Retina (tissue), 1 donor: ENCODE measurements around the gene RSAD2.

Experiments
- DNase-seq: peaks from one replicate; pipeline ENCODE4 v3.0.0-alpha.2; 2016

The RSAD2 gene

DNA sequence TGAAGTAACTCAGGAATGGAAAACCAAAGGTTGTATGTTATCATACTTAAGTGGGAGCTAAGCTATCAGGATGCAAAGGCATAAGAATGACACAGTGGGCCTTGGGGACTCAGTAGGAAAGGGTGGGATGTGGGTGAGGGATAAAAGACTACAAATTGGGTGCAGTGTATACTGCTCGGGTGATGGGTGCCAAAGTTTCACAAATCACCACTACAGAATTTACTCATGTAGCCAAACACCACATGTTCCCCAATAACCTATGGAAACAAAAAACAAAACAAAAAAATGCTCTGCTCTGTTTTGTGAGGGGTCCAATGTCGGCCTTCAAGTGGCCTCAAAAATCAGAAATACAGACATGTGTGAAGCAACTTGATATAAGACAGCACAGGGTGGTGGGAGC lies 30.7 kb downstream of the RSAD2 start:
- DNase-seq: no peak

DNA sequence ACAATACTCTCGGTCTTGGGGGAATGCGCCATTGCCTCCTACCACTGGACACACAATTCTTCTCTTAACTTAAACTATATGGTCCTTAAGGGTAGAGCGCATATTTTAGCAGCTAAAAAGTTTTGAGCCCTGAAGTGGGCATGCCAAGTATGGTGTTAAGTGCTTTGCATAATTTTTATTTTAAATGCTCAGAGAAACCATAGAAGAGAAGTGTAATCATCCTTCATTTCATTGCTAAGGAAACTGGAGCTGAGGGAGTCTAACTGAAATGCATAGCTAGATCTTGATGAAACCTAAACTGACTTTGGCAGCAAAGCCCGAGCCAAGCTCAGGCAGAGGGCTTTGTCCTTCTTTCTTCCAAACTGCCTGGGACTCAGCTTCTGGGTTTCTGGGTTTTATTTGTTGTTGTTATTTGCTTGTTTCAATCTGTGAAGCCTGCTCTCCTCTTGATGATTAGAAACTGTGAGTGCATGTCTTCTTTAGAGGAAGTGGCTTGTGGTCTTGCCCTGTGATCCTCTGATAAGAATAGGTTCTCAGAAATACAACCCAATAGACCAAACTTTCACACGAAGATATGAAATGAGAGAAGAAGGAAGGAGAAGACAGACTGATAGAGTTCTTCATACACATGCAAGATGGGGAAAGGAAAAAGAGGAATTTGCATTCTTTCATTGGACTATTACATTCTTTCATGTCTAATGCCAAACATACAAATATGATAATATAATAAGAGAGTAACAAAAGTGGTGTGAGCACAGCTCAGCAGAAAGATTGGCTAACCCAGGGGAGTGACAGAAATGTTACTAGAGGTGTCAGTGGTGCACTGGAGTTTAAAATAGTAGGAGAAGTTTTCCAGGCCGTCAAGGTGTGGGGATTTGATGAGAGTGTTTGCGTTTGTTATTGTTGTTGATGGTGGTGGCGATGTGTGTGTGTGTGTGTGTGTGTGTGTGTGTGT lies 32.1 kb downstream of the RSAD2 start:
- DNase-seq: no peak

DNA sequence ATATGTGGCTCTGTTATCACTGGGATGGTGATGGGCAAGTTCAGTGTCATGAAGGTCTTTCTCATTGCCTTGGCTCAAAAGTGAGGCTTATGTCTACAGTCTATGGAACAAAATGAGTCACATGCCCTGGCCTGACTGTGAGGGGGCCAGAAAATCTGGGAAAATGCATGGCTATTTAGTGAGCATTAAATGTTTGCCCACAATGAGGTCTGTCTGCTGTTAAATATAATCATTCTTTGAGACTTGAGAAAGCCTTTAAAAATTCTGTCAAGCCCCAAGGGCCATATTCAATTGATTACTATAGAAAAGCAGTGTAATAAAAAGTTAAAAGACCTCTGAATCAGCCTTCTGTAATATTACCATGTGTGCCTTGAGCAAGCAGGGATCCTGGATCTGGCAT lies 34.1 kb downstream of the RSAD2 start:
- DNase-seq: no peak

DNA sequence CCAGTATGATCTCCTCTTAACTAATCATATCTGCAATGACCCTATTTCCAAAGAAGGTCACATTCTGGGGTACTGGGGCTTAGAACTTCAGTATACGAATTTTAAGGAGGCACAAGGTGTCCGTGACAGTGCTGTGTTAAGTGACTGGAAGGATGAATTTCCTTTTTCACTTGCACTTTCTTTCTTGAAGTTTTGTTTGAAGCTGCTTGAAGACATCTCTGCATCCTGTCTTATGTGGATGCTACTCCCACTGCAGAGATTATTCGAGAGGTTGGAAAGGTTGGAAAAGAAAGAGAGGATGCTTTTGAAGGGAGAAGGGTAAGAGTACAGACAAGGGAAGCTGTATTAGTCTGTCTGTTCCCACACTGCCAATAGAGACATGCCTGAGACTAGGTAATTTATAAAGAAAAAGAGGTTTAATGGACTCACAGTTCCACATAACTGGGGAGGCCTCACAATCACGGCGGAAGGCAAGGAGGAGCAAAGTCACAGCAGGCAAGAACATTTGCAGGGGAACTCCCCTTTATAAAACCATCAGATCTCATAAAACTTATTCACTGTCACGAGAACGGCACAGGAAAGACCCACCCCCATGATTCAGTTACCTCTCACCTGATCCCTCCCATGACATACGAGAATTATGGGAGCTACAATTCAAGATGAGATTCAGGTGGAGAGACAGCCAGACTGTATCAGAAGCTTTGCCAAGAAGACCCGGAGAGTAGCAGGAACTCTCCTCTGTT lies 36.0 kb downstream of the RSAD2 start:
- DNase-seq: no peak

DNA sequence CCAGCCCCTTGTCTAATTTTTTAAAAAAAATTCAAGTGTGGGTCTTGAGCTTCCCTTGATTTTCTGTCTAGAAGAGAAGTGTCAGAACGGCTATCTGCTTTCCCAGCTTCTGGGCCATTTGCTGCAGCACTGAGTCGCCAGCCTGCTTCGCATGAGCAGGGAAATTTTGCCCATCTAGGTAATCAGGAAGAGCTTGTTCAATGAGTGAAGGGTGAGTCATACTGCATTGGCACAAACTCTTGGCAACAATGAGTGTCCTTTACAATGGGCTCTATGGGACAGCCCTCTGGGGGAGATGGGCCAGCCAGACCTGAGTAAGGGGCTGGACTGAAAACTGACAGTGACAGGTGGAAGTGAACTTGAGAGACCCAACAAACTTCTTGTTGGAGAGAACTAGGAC lies 37.3 kb downstream of the RSAD2 start:
- DNase-seq: no peak

DNA sequence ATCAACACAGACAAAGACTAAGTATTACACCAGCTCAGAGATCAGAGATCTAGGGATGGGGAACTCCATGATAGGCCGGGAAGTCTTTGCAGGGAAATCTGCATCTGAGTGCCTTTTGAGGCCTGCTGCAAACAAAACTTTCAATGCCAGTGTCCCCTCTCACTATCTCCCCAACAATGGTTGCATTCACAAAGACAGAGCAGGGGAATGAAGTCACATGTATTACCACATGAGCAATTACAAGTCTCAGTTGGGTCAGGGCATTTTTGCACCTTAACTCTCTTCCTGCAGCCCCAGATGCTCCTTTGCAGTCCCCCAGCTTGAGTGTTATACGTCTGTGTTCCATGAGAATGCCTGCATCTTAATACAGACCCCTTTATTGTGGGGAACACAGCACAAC lies 37.8 kb downstream of the RSAD2 start:
- DNase-seq: no peak

DNA sequence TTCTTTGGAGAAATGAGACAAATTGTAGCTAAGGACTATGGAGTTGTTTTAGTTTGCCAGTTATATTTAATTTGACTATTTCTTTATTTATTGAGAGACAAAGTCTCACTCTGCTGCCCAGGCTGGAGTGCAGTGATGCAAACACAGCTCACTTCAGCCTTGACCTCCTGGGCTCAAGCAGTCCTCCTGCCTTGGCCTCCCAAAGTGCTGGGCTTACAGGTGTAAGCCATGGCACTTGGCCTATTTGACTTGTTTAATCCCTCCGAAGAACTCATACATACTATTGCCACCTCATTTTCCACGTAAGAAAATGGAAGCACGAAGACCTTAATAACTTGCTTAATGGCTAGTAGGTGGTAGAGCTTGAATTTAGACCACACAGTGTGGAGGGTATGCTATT lies 38.6 kb downstream of the RSAD2 start:
- DNase-seq: no peak

DNA sequence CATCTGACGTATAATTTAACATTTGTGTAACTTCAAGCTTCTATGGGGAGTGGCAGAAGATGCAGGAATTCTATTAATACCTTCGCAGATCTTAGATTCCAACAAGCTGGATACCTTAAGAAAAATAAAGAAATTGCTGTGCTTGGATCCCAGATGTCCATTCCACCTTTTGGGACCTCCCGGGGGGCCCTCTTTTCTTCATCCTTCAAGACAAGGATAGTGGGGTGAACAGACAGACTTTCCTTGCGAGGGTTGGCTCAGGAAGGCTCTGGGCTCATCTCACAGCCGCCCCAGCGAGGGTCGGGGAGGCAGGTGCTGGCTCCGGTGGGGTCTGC lies 39.1 kb downstream of the RSAD2 start:
- no peak for DNase-seq

DNA sequence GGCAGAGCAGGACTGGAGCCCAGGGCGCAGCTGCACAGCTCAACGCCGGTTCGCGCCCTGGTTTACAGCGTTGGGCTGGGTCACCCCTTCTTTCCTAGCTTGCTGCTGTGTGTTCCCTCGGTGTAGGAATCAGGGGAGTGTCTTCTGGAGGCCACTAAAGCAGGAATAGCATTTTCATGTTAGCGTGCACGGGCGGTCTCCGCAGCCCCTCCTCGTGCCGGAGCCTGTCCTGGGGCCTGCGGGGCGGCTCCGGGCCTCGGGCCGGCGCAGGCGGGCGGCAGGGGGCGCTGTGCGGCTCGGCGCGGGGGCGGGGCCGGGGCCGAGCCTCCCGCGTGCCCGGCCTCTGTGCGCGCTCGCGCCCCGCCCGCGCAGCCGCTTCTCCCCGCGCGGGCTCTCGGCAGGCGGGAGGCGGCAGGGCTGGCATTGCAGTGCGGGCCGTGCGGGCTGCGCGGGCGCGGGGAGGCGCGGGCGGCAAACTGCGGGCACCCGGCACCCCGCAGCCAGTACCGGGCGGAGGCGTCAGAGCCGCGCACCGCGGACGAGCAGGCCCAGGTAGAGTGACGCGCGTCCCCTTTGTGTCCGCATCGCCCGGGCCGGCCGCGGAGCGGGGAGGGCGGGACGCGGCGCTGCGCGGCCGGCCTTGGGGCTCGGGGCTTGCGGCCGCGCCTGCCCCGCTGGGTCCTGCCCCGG lies 39.6 kb downstream of the RSAD2 start, which contains the start of gene RNF144A:
Gene RNF144A (plus strand): TSS at position 342 of the 690 bp plus-strand sequence. CDS start 79,515 bp downstream, outside the sequence.
- peak; percentile 85 for DNase-seq

DNA sequence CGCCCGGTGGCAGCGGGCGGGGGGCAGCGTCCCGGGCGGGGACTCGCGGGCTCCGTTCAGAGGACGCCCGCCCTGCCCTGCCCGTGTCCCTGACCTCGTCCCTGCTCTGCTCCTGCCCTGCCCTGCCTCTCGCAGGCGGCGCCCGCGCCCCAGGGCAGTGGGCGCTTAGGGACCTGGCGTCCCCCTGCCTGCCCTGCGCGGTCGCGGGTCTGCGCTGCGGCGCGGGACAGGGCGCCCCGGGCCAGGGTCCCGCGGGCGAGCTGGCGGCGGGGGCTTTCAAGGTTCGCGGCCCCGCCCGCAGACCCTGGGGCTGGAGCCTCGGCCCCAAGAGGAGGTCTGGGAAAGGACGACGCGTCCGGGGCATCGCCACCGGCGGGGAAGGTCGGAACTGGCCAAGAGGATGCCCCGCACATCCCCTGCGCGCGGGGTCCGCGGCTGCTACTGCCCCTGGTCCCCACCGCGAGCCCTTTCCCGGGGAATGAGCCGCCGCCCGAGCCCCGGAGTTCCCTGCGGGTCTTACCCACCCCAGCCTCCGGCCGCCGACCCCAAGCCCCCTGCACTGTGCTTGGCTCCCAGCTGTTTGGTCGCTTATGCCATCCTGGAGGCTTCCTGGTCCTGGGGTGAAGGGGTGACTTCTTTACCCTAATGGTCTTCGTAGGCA lies 40.3 kb downstream of the RSAD2 start:
- DNase-seq: peak; percentile 64

DNA sequence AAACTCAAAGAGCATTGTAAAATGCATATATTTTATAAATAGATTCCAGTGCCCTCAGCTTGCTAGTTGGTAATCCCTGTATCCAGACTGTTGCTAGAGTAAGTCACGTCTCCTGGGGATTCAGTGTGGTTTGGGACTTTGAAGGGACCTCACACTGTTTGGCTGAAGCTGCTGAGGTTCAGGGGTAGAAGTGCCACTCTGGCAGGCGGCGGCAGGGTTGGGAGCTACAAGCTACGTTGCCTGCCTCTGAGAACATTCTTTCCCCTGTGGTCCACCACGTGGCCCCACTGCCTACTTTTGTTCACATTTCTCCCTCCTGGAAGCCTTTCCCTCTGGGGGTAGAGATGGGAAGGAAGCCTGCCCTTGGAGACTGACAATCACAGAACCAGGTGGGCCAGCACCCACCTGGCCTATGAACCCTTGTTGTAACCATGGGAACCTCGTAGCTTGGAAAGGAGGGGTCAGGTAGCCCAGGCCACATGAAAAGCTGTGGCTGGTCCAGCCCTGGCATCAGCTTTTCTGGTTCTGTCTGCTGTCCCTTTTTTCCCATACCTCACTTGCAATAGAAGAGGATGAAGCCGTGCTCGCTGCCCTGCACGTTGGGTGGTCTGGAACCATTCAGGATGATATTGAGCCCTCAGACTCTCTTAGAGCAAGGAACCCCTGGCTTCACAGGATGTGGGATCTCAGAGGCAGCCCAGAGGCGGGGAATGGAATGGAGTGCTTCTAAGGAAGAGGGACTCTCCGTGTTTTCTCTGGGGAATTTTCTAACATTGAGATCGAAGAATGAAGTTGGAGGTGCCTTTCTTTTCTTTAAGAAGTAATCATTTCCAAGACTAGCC lies 42.5 kb downstream of the RSAD2 start:
- DNase-seq: peak; percentile 54

DNA sequence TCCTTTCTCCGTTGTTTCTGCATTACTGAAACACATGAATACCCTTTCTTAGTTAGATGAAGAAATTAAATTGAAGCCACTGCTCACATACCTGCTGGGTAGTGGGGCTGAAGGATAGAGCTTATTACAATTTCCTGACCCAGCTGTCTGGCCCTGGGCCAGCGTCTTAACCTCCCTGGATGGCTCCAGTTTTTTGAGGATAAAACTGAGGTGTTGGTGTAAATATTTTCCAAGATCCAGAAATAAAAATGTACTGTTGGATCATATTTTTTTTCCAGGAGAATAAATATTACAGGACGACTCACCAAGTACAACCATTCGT lies 43.1 kb downstream of the RSAD2 start:
- DNase-seq: no peak

DNA sequence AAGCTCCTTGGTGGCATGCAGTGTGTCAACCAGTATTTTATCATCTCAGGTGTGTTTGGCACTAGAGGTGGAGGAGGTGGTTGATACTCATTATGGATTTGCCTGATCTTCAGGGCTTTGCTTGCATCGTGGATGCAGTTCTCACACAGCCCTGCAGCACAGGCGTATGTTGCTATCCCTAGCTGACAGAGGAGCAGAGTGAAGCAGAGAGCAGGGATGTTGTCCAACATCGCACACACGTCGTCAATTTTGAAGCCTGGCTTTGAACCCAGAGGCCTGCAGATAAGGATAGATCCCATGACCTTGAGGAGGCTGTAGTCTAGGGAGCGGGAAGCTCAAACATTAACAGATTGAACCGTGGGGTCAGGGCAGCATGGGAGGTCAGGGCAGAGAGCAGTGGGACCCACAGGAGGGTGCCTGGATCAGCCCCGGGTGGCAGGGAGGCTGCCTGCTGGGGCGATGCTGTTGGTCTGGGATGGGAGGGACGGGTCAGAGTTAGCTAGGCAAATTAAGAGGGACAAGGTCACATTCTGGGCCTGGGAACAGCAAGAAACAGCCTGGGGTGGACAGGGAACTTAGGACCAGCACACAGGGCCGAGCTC lies 43.8 kb downstream of the RSAD2 start:
- DNase-seq: no peak

DNA sequence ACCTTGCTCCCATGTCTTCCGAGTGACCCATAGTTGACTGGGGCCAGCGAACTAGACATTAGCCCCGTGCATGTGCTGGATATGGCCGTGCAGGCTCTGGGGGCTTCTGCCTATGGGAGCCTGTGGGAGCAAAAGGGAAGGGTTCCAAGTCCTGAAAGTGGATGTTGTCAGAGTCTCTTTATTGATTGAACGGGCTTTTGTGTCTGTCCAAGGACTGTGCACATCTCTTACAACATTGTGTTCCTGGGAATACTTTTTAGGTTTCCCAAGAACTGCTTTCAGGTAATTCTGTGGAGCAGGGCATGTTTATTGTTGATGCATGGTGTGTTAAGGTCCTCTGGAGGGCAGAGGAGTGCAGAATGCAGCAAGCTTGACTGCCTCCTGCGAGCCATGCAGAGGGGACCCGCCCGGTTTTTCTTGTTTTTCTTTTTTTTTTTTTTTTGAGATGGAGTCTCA lies 44.7 kb downstream of the RSAD2 start:
- peak; percentile 44 for DNase-seq

DNA sequence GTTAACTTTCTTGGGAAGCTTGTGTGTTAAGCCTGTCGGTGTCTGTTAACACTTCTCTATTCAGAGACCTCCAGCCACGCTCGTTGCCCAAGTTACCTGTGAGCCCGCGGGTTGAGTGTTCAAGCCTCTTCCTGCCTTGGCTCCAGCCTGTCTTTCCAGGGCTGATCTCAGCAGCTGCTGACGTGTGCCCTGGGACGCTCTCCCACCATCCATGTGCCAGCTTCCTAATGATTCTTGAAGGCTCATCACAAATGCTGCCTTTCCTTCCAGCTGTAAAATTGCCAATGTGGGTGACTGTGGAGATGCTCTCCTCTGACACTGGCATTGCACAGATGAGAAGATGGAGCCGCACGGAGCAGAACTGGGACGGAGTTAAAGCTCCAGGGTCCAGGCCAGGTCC lies 45.7 kb downstream of the RSAD2 start:
- no peak for DNase-seq

DNA sequence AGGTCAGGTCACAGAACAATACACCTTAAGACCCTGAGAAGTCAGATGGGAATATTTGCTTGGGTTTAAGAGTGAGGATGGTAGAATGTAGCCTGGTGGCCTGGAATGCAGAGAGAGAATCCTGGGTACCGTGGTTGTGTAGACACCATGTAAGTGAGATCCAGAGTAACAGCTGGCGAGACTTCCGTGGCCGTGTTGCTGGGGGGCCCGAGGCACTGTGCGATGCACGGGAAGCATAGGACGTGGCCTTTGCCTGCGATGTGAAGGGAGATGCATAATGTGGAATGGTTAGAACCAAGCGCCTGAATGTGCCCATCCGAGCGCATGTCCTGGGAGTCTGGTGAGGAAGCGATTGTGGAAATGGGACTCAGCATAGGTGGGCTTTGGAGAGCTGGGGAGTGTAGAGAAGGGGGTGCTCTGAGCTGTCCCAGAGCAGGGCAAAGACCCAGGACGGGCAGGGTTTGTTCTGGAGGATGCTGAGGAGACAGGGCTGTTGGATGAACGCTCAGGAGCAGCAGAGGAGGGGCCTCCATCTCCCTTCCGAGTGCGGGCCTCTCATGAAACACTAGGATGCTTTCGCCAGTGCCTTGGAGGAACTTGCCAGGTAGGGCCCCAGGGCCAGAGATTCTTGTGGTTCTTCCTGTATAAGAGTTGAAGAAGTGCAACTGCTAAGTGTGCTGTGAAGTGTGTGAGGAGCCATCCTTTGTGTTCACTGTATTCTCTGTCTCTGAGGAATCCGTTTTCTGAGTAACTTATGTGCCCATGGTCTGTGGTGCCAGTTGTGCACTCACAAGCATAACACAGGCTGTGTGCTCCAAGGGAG lies 46.7 kb downstream of the RSAD2 start:
- DNase-seq: no peak

DNA sequence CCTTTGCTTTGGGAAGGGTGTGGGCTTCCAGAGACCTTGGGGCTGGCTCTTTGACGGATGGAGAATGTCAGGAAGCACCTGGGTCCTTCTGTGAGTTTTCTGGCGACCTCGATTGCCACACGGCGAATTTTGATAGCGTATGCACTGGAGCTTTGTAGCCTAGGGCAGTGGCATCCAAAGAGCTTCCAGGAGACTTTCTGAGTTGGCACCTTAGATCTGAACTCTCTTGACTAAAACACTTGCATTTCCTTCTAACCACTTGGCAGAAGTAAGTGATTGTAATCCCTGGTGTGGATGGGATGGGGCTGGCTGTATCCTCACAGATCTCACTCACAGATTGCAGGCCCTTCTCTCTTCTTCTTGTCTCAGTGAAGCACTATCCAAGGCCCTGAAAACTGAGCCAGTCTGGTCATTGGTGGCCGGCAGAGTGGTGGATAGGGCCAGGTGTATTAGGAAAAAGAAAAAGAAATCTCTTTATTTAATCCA lies 47.4 kb downstream of the RSAD2 start:
- no peak for DNase-seq

DNA sequence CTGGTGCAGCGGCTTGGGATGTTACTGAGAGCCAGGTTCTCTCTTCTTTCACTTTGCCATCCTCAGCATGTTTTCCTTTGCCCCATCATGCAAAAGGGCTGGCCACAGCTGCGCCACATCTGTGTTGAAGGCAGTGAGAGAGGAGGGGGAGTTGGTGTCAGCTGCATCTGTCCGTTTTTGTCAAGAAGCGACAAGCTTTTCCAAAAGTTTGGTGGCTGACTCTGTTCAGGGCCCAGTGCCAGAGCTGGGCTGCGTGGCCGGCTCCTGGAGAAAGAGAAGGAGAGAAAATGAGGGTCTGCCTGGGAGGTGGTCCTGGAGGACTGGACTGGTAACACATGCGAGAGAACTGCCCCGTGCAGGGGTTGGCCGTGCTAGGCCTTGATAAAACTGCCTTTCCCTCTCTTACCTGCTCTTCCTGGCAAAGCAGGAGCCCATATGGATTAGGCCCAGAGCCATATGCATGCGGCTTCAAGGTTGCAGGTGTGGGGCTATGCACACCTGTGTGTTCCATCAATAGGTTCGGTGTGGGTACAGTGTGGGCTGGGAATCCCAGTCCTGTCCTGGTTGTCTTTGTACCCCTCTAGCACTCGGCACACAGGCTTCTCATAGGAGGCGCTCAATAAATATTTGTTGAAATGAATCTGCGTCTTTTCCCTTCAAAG lies 48.6 kb downstream of the RSAD2 start:
- no peak for DNase-seq

DNA sequence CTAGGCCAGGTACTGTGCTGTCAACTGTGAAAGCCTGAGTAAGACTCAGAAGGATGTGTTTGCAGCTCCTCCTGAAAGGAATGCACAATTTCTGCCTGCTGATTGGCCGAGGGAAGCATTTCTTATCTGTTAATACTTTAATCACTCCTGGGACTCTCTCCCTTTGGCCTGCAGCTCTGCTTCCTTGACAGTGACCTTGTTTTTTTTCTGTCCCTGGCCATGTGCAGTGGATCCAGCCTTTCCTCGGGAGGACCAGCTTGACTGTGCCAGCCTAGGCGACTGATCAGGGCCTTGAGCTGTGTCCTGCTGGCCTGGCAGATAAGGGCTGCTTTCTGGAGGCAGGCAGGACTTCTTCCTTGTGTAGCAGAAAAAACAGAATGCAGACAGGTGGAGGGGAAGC lies 49.6 kb downstream of the RSAD2 start:
- DNase-seq: peak; percentile 42

DNA sequence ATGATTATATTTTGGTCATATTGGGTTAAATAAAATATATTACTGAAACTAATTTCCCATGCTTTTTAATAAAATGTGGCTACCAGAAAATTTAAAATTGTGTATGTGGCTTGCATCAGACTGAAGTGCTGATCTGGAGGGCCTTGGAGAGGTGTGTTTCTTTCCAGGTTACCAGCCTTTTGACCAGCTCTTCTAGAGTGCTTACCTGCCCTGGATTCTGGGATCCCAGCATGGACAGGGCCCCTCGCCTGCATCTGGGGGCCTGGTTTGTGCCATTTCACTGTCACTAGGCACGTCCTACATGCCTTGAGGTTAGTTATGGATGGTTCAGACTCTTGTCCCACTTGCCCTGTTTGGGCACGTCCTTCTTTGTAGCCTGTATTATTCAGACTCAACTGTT lies 50.2 kb downstream of the RSAD2 start:
- no peak for DNase-seq
